A549 treated with Mapracorat at 1 μM for 4 hours (cell line): Measurements from ENCODE around the gene MSL2. TPM values are rescaled to one million over a fixed set of nuclear protein-coding genes. Genes with fewer than 3 reads are reported as not detected.

Experiments used
- total RNA-seq: library from RNA; stranded (reverse); fragments of 200-300 nt; extraction: Qiagen RNA extraction; gene quantifications from 5 replicates; pipeline ENCODE4 v1.2.3, GENCODE V29; 2022

Gene MSL2, protein sequence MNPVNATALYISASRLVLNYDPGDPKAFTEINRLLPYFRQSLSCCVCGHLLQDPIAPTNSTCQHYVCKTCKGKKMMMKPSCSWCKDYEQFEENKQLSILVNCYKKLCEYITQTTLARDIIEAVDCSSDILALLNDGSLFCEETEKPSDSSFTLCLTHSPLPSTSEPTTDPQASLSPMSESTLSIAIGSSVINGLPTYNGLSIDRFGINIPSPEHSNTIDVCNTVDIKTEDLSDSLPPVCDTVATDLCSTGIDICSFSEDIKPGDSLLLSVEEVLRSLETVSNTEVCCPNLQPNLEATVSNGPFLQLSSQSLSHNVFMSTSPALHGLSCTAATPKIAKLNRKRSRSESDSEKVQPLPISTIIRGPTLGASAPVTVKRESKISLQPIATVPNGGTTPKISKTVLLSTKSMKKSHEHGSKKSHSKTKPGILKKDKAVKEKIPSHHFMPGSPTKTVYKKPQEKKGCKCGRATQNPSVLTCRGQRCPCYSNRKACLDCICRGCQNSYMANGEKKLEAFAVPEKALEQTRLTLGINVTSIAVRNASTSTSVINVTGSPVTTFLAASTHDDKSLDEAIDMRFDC
- 5.8 to 7.7 TPM (median 6.7 TPM) in 5 replicates for total RNA-seq

DNA sequence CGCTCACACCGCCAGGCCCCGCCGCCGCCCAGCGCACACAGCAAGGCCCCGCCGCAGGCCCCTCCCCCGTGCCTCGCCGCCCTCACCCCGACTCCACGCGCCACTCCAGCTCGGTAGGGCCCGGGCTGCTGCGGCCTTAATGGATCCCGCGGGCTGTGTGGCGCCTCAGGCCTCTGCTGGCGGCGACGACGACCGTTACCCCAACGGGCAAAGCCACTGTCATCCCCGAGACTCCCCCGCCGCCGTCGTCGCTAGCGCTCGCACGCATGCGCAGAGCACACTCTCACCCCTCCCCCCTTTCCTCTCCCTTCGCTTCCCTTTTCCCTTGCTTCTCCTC lies at the start of gene MSL2:
Gene MSL2, minus strand, starts transcription at position 272 of the 337 bp plus-strand sequence. CDS start 1,222 bp downstream, outside the sequence.

Other genes with a start within 250 kb of the MSL2 start
- gene PPP2R3A, start 230.6 kb downstream of the MSL2 start, total RNA-seq = 1.4 to 2.9 TPM (median 2.2 TPM) in 5 replicates
- 24.5 to 30.8 TPM (median 29.6 TPM) in 5 replicates for gene PCCB, start 54.0 kb upstream of the MSL2 start, total RNA-seq